GM21367 (cell line): ENCODE data around the gene KDM5C.
"Not testable (repeated sequence)": the region's sequence is repeated elsewhere in the genome, so short reads cannot be mapped to it uniquely, and the experiment has no call there.

Source experiments
- ATAC-seq: cut with Tn5 transposase; IDR thresholded peaks from one replicate; pipeline ENCODE4 v1.9.1; 2021; ENCODE audit not compliant: unreplicated experiment

The KDM5C gene

GRCh38 chrX:53194308-53194707 is 30.7 kb downstream of the KDM5C start:
- ATAC-seq: no peak

GRCh38 chrX:53193093-53193492 is 31.9 kb downstream of the KDM5C start:
- ATAC-seq: no peak

- no peak for ATAC-seq
These were observed 34.5 kb downstream of the KDM5C start for GRCh38 chrX:53190363-53190960.

- ATAC-seq: peak; percentile 58
These were observed 36.2 kb downstream of the KDM5C start for GRCh38 chrX:53188763-53189162.

GRCh38 chrX:53186351-53186750 is 38.7 kb downstream of the KDM5C start:
- no peak for ATAC-seq

GRCh38 chrX:53184836-53185235 is 40.2 kb downstream of the KDM5C start:
- ATAC-seq: no peak

GRCh38 chrX:53171356-53171755 is 53.7 kb downstream of the KDM5C start:
- no peak for ATAC-seq

GRCh38 chrX:53166103-53166502 is 58.9 kb downstream of the KDM5C start:
- no peak for ATAC-seq

- ATAC-seq: not testable (repeated sequence)
These were observed 60.4 kb downstream of the KDM5C start for GRCh38 chrX:53164566-53164965.

- no peak for ATAC-seq
These were observed 61.6 kb downstream of the KDM5C start for GRCh38 chrX:53163436-53163835.

- ATAC-seq: no peak
These were observed 64.6 kb downstream of the KDM5C start for GRCh38 chrX:53160297-53160983.

- no peak for ATAC-seq
These were observed 65.8 kb downstream of the KDM5C start for GRCh38 chrX:53159184-53159583.

- ATAC-seq: no peak
These were observed 68.8 kb downstream of the KDM5C start for GRCh38 chrX:53156207-53156596.

- ATAC-seq: no peak
These were observed 69.3 kb downstream of the KDM5C start for GRCh38 chrX:53155512-53156206.

GRCh38 chrX:53153581-53153980 is 71.4 kb downstream of the KDM5C start:
- ATAC-seq: no peak
